ENCODE measurements around the gene UBE4A.

UBE4A gene

GRCh38 chr11:118341261-118341660 is 18.1 kb upstream of the UBE4A start:
- TF ChIP-seq CTCF (IDR thresholded peaks at IDR 0.05; ENCODE audit: insufficient read depth, low read depth, low read length, missing control alignments) = no peak
- DNase-seq (ENCODE audit: low read depth) = no peak
- no peak overlapping the region for H3K4me3 ChIP-seq (ENCODE audit: low read depth, low read length)

- TF ChIP-seq CTCF (IDR thresholded peaks at IDR 0.05; ENCODE audit: insufficient read depth, low read depth, low read length, missing control alignments) = no peak
- no peak overlapping the region for H3K4me3 ChIP-seq (ENCODE audit: low read depth, low read length)
- no peak for DNase-seq (ENCODE audit: low read depth)
Measured at GRCh38 chr11:118341815-118342489, 17.4 kb upstream of the UBE4A start.

- H3K4me3 ChIP-seq (ENCODE audit: low read depth, low read length) = no peak within 1 kb of the TSS
- DNase-seq (ENCODE audit: low read depth) = no peak
- TF ChIP-seq CTCF (IDR thresholded peaks at IDR 0.05; ENCODE audit: insufficient read depth, low read depth, low read length, missing control alignments) = no peak
Measured at GRCh38 chr11:118342503-118343161, 16.8 kb upstream of the UBE4A start, which contains the start of gene CD3D. TSS of gene CD3D (minus strand) at chr11:118342705. CDS start at chr11:118342607, 98 bp downstream.

GRCh38 chr11:118343248-118343647 is 16.2 kb upstream of the UBE4A start:
- no peak overlapping the region for H3K4me3 ChIP-seq (ENCODE audit: low read depth, low read length)
- peak; percentile 38 for DNase-seq (ENCODE audit: low read depth)
- TF ChIP-seq CTCF (IDR thresholded peaks at IDR 0.05; ENCODE audit: insufficient read depth, low read depth, low read length, missing control alignments) = no peak

- no peak for TF ChIP-seq CTCF (IDR thresholded peaks at IDR 0.05; ENCODE audit: insufficient read depth, low read depth, low read length, missing control alignments)
- H3K4me3 ChIP-seq (ENCODE audit: low read depth, low read length) = no peak within 1 kb of the TSS
- no peak for DNase-seq (ENCODE audit: low read depth)
Measured at GRCh38 chr11:118343981-118344515, 15.4 kb upstream of the UBE4A start, which contains the start of gene CD3G. TSS of gene CD3G (plus strand) at chr11:118344344. CDS start at chr11:118344424, 80 bp downstream.

- no peak for TF ChIP-seq CTCF (IDR thresholded peaks at IDR 0.05; ENCODE audit: insufficient read depth, low read depth, low read length, missing control alignments)
- no peak for DNase-seq (ENCODE audit: low read depth)
- H3K4me3 ChIP-seq (ENCODE audit: low read depth, low read length) = no peak overlapping the region
Measured at GRCh38 chr11:118349475-118349874, 9.9 kb upstream of the UBE4A start.
